HepG2 (cell line): ENCODE results near the gene GGA3. TPM values are rescaled to one million over a fixed set of nuclear protein-coding genes. Genes with fewer than 3 reads are reported as not detected.

ENCODE experiments used
- ARNT2 ChIP-seq: sonication (generic); formaldehyde crosslinking; IDR thresholded peaks from 2 replicates; pipeline ENCODE4 v1.8.0; 2022; ENCODE audit warnings: mild to moderate bottlenecking, low read depth, missing genetic modification reagents, moderate library complexity
- DMAP1 ChIP-seq: IDR thresholded peaks from 2 replicates; pipeline ENCODE4 v1.6.1; 2016
- HOXA3 ChIP-seq: sonication (generic); formaldehyde crosslinking; IDR thresholded peaks from 2 replicates; pipeline ENCODE4 v1.5.0; 2020; ENCODE audit warnings: missing genetic modification reagents
- PHF21A ChIP-seq: sonication (generic); formaldehyde crosslinking; IDR thresholded peaks from 2 replicates; pipeline ENCODE4 v1.5.0; 2020; ENCODE audit warnings: mild to moderate bottlenecking, missing genetic modification reagents
- RFX3 ChIP-seq: IDR thresholded peaks from 2 replicates; pipeline ENCODE4 v1.6.1; 2016; ENCODE audit warnings: missing biosample characterization, missing genetic modification reagents
- SP1 ChIP-seq, 2 experiments: fragments of 450-650 bp in 1 of 2; sonication (generic) in 1 of 2; formaldehyde crosslinking in 1 of 2; IDR thresholded peaks; 2 replicates each; pipeline versions ENCODE4 v1.4.0 to v1.6.1; 2016 to 2020; ENCODE audit warnings: missing genetic modification reagents in 1 of 2
- THAP11 ChIP-seq: IDR thresholded peaks from 2 replicates; pipeline ENCODE4 v1.6.1; 2016; ENCODE audit warnings: missing biosample characterization, missing genetic modification reagents
- ZFY ChIP-seq: sonication (generic); formaldehyde crosslinking; IDR thresholded peaks from 2 replicates; pipeline ENCODE4 v1.4.0; 2020; ENCODE audit warnings: missing genetic modification reagents
- ZNF317 ChIP-seq: sonication (generic); formaldehyde crosslinking; IDR thresholded peaks from 2 replicates; pipeline ENCODE4 v1.5.0; 2020; ENCODE audit warnings: mild to moderate bottlenecking, missing genetic modification reagents
- ZNF569 ChIP-seq: sonication (generic); formaldehyde crosslinking; IDR thresholded peaks from 2 replicates; pipeline ENCODE4 v1.5.0; 2020; ENCODE audit warnings: mild to moderate bottlenecking, missing genetic modification reagents, moderate library complexity, borderline replicate concordance
- ZNF703 ChIP-seq: sonication (generic); formaldehyde crosslinking; IDR thresholded peaks from 2 replicates; pipeline ENCODE4 v1.5.1; 2020; ENCODE audit warnings: missing genetic modification reagents, mild to moderate bottlenecking, moderate library complexity, borderline replicate concordance
- ZNF773 ChIP-seq: sonication (generic); formaldehyde crosslinking; IDR thresholded peaks from 2 replicates; pipeline ENCODE4 v1.4.0; 2020; ENCODE audit warnings: missing genetic modification reagents, borderline replicate concordance
- ZNF790 ChIP-seq: sonication (generic); formaldehyde crosslinking; IDR thresholded peaks from 2 replicates; pipeline ENCODE4 v1.8.0; 2022; ENCODE audit warnings: missing genetic modification reagents, mild to moderate bottlenecking, borderline replicate concordance
- polyA plus RNA-seq, 8 experiments: library from polyadenylated mRNA; depleted of rRNA in 3 of 8; stranded (reverse) in 7 of 8; unstranded in 1 of 8; fragments of >200 nt; fragmentation: Illumina TruSeq in 4 of 8; extraction: Trizol in 4 of 8; gene quantifications; 2 replicates each; pipeline versions ENCODE4 v1.2.1 to v1.2.3, GENCODE V29; 2011 to 2016; ENCODE audit warnings: low read depth in 4 of 8, missing spikeins in 1 of 8, mixed read lengths in 1 of 8; ENCODE audit not compliant: insufficient read depth in 1 of 8
- total RNA-seq, 5 experiments: library from RNA; depleted of rRNA; stranded (reverse); fragments of >200 nt; fragmentation: Illumina TruSeq; extraction: Trizol; gene quantifications; 2 replicates each; pipeline ENCODE4 v1.2.3, GENCODE V29; 2016; ENCODE audit warnings: low read depth in 1 of 5
- TF ChIP-seq, protein P1 (sequence below): sonication (generic); formaldehyde crosslinking; IDR thresholded peaks from 2 replicates; pipeline ENCODE4 v1.5.1; 2020; ENCODE audit warnings: mild to moderate bottlenecking, missing genetic modification reagents, borderline replicate concordance
- TF ChIP-seq, protein P2 (sequence below): sonication (generic); formaldehyde crosslinking; IDR thresholded peaks from 2 replicates; pipeline ENCODE4 v1.4.0; 2020; ENCODE audit warnings: missing genetic modification reagents
- TF ChIP-seq, protein P3 (sequence below): IDR thresholded peaks from 2 replicates; pipeline ENCODE4 v1.6.1; 2016; ENCODE audit warnings: mild to moderate bottlenecking, missing biosample characterization, missing genetic modification reagents
- TF ChIP-seq, protein P4 (sequence below): sonication (generic); formaldehyde crosslinking; IDR thresholded peaks from 2 replicates; pipeline ENCODE4 v1.5.0; 2020; ENCODE audit warnings: mild to moderate bottlenecking, missing genetic modification reagents
- TF ChIP-seq, protein P5 (sequence below): sonication (generic); formaldehyde crosslinking; IDR thresholded peaks from 2 replicates; pipeline ENCODE4 v1.4.0; 2020; ENCODE audit warnings: missing genetic modification reagents

The GGA3 gene
- total and polyA plus RNA-seq, 2 of the 13 experiments (the other 11 are each of a cell fraction or from before 2014, with no cell fraction given), result 28.4 to 43.7 TPM

DNA sequence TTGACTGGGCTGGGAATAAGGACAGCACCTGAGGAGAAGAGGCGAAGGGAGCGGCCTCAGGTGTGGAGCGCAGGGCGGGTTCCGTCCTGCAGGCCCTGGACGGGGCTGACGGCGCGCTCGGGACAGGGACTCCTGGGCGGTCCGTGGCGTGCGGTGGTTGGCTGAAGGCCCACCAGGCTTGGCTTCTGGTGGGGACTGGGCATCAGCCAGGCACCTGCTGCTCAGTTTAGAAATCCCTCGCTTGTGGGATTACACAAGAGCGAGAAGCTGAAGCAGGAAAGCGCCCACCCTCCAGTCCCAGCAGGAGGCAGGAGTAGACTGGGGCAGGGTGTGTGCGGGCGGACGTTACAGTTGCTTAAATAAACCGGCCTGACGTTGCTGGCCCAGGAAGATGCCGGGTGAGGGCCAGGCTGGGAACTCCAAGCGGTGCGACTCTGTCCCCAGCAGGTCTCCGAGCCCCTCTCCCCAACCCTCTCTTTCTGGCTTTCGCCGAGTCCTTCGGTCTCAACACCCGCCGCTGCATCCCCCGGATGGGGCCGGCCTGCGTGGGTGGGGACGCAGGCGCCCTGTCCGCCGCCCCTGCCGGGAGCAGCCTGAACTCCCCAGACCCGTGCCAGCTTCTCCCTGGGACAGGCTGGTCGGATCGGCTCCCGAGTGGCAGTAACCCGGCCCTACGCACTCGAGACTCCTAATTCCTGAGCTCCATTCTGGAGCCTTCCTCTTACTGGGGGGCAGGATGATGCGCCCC is 9.0 kb upstream of the GGA3 start (continued):
- TF ChIP-seq THAP11 (CRISPR knock-in tag) (peak; percentile 81), PHF21A (CRISPR knock-in tag) (peak; percentile 80), ARNT2 (CRISPR knock-in tag) (peak; percentile 87), ZNF790 (CRISPR knock-in tag) (0 out of 2 replicates have a peak, but pooled peaks have one; percentile 85), ZNF703 (CRISPR knock-in tag) (no peak; the same call in 1 of the 2 replicates), SP1 (IDR thresholded peaks at IDR 0.05) (no peak), SP1 (CRISPR knock-in tag; IDR thresholded peaks at IDR 0.05) (0 out of 2 replicates have a peak, but pooled peaks have one; percentile 44), ZNF569 (CRISPR knock-in tag) (no peak), RFX3 (CRISPR knock-in tag) (0 out of 2 replicates have a peak, but pooled peaks have one; percentile 14), HOXA3 (CRISPR knock-in tag) (peak; percentile 53; the same call in 1 of the 2 replicates), ZNF317 (CRISPR knock-in tag) (peak; percentile 58; the same call in 1 of the 2 replicates), ZNF773 (CRISPR knock-in tag) (no peak), DMAP1 (CRISPR knock-in tag) (peak; percentile 66), ZFY (CRISPR knock-in tag) (peak; percentile 47)
- TF ChIP-seq, protein P1, sequence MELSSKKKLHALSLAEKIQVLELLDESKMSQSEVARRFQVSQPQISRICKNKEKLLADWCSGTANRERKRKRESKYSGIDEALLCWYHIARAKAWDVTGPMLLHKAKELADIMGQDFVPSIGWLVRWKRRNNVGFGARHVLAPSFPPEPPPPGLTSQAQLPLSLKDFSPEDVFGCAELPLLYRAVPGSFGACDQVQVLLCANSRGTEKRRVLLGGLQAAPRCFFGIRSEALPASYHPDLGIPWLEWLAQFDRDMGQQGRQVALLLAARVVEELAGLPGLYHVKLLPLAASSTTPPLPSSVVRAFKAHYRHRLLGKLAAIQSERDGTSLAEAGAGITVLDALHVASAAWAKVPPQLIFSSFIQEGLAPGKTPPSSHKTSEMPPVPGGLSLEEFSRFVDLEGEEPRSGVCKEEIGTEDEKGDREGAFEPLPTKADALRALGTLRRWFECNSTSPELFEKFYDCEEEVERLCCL (CRISPR knock-in tag), result 0 out of 2 replicates have a peak, but pooled peaks have one; percentile 27
- TF ChIP-seq, protein P2, sequence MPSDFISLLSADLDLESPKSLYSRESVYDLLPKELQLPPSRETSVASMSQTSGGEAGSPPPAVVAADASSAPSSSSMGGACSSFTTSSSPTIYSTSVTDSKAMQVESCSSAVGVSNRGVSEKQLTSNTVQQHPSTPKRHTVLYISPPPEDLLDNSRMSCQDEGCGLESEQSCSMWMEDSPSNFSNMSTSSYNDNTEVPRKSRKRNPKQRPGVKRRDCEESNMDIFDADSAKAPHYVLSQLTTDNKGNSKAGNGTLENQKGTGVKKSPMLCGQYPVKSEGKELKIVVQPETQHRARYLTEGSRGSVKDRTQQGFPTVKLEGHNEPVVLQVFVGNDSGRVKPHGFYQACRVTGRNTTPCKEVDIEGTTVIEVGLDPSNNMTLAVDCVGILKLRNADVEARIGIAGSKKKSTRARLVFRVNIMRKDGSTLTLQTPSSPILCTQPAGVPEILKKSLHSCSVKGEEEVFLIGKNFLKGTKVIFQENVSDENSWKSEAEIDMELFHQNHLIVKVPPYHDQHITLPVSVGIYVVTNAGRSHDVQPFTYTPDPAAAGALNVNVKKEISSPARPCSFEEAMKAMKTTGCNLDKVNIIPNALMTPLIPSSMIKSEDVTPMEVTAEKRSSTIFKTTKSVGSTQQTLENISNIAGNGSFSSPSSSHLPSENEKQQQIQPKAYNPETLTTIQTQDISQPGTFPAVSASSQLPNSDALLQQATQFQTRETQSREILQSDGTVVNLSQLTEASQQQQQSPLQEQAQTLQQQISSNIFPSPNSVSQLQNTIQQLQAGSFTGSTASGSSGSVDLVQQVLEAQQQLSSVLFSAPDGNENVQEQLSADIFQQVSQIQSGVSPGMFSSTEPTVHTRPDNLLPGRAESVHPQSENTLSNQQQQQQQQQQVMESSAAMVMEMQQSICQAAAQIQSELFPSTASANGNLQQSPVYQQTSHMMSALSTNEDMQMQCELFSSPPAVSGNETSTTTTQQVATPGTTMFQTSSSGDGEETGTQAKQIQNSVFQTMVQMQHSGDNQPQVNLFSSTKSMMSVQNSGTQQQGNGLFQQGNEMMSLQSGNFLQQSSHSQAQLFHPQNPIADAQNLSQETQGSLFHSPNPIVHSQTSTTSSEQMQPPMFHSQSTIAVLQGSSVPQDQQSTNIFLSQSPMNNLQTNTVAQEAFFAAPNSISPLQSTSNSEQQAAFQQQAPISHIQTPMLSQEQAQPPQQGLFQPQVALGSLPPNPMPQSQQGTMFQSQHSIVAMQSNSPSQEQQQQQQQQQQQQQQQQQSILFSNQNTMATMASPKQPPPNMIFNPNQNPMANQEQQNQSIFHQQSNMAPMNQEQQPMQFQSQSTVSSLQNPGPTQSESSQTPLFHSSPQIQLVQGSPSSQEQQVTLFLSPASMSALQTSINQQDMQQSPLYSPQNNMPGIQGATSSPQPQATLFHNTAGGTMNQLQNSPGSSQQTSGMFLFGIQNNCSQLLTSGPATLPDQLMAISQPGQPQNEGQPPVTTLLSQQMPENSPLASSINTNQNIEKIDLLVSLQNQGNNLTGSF (CRISPR knock-in tag), result no peak
- TF ChIP-seq, protein P3, sequence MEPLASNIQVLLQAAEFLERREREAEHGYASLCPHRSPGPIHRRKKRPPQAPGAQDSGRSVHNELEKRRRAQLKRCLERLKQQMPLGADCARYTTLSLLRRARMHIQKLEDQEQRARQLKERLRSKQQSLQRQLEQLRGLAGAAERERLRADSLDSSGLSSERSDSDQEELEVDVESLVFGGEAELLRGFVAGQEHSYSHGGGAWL, result 0 out of 2 replicates have a peak, but pooled peaks have one; percentile 49
- TF ChIP-seq, protein P4, sequence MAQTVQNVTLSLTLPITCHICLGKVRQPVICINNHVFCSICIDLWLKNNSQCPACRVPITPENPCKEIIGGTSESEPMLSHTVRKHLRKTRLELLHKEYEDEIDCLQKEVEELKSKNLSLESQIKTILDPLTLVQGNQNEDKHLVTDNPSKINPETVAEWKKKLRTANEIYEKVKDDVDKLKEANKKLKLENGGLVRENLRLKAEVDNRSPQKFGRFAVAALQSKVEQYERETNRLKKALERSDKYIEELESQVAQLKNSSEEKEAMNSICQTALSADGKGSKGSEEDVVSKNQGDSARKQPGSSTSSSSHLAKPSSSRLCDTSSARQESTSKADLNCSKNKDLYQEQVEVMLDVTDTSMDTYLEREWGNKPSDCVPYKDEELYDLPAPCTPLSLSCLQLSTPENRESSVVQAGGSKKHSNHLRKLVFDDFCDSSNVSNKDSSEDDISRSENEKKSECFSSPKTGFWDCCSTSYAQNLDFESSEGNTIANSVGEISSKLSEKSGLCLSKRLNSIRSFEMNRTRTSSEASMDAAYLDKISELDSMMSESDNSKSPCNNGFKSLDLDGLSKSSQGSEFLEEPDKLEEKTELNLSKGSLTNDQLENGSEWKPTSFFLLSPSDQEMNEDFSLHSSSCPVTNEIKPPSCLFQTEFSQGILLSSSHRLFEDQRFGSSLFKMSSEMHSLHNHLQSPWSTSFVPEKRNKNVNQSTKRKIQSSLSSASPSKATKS (CRISPR knock-in tag), result no peak
- TF ChIP-seq, protein P5, sequence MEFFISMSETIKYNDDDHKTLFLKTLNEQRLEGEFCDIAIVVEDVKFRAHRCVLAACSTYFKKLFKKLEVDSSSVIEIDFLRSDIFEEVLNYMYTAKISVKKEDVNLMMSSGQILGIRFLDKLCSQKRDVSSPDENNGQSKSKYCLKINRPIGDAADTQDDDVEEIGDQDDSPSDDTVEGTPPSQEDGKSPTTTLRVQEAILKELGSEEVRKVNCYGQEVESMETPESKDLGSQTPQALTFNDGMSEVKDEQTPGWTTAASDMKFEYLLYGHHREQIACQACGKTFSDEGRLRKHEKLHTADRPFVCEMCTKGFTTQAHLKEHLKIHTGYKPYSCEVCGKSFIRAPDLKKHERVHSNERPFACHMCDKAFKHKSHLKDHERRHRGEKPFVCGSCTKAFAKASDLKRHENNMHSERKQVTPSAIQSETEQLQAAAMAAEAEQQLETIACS, result peak; percentile 51; the same call in 1 of the 2 replicates
